ENCODE results near the gene MGST2.

DNA sequence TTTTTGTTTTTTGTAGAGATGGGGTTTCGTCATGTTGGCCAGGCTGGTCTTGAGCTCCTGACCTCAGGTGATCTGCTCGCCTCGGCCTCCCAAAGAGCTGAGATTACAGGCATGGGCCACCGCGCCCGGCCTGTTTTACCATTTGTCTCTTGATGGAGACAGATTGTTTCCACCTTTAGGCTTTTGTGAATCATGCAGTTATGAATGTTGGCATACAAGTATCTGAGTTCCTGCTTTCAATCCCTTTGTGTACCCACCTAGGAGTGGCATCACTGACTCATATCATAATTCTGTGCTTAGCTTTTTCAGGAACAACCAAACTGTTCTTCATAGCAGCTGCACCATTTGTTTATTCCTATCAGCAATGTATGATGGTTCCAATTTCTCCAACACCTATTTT is 20.2 kb upstream of the MGST2 start:
- TF ChIP-seq, protein P1, sequence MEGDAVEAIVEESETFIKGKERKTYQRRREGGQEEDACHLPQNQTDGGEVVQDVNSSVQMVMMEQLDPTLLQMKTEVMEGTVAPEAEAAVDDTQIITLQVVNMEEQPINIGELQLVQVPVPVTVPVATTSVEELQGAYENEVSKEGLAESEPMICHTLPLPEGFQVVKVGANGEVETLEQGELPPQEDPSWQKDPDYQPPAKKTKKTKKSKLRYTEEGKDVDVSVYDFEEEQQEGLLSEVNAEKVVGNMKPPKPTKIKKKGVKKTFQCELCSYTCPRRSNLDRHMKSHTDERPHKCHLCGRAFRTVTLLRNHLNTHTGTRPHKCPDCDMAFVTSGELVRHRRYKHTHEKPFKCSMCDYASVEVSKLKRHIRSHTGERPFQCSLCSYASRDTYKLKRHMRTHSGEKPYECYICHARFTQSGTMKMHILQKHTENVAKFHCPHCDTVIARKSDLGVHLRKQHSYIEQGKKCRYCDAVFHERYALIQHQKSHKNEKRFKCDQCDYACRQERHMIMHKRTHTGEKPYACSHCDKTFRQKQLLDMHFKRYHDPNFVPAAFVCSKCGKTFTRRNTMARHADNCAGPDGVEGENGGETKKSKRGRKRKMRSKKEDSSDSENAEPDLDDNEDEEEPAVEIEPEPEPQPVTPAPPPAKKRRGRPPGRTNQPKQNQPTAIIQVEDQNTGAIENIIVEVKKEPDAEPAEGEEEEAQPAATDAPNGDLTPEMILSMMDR (conservative IDR thresholded peaks at IDR 0.05; ENCODE audit: low read depth, low read length), result no peak
- TF ChIP-seq EZH2 (IDR thresholded peaks at IDR 0.05; ENCODE audit: low read length, unreplicated experiment) (no peak), EZH2phosphoT487 (IDR thresholded peaks at IDR 0.05; ENCODE audit: borderline replicate concordance, low read length) (no peak)
